ENCODE results near the gene DENND2D. TPM values are rescaled to one million over a fixed set of nuclear protein-coding genes. Genes with fewer than 3 reads are reported as not detected.

The DENND2D gene
- total and polyA plus RNA-seq, 9 of the 15 experiments (the other 6 are each of a cell fraction or from before 2014, with no cell fraction given): 0.08 to 0.44 (median 0.13) TPM; not detected in 6

- TF ChIP-seq SMARCC2 (IDR thresholded peaks at IDR 0.05; ENCODE audit: low read depth) (0 out of 2 replicates have a peak, but pooled peaks have one; percentile 52), ATF4 (CRISPR knock-in tag; IDR thresholded peaks at IDR 0.05) (no peak), ETV6 (IDR thresholded peaks at IDR 0.05; ENCODE audit: borderline replicate concordance in 1 of 2, low read depth in 2 of 2, low read length in 1 of 2) (no peak), ETV6 (CRISPR knock-in tag; IDR thresholded peaks at IDR 0.05; ENCODE audit: borderline replicate concordance) (no peak), STAG1 (CRISPR knock-in tag; IDR thresholded peaks at IDR 0.05; ENCODE audit: borderline replicate concordance) (no peak), CCNT2 (IDR thresholded peaks at IDR 0.05; ENCODE audit: borderline replicate concordance, extremely low read depth, insufficient read length, low read depth, low read length) (peak; percentile 29), CHD1 (IDR thresholded peaks at IDR 0.05; ENCODE audit: low read length) (no peak), MECOM (CRISPR knock-in tag; IDR thresholded peaks at IDR 0.05) (no peak), TARDBP (IDR thresholded peaks at IDR 0.05) (no peak), CBFB (CRISPR knock-in tag; IDR thresholded peaks at IDR 0.05) (no peak), MYNN (IDR thresholded peaks at IDR 0.05) (no peak), MYNN (CRISPR knock-in tag; IDR thresholded peaks at IDR 0.05) (no peak), DMBX1 (CRISPR knock-in tag; IDR thresholded peaks at IDR 0.05; ENCODE audit: borderline replicate concordance) (no peak), GABPB2 (CRISPR knock-in tag; conservative IDR thresholded peaks at IDR 0.05) (no peak), JUND (IDR thresholded peaks at IDR 0.05; ENCODE audit: borderline replicate concordance, low read depth, low read length) (0 out of 2 replicates have a peak, but pooled peaks have one; percentile 8), JUND (tag; IDR thresholded peaks at IDR 0.05; ENCODE audit: borderline replicate concordance, low read depth, low read length) (no peak; the same call in 2 of the 3 replicates), LCOR (CRISPR knock-in tag; IDR thresholded peaks at IDR 0.05) (no peak), MYBL2 (IDR thresholded peaks at IDR 0.05; ENCODE audit: low read depth) (no peak), MYBL2 (CRISPR knock-in tag; IDR thresholded peaks at IDR 0.05; ENCODE audit: borderline replicate concordance) (no peak), TSHZ1 (CRISPR knock-in tag; IDR thresholded peaks at IDR 0.05) (no peak)
Measured at GRCh38 chr1:111172463-111172862, 28.0 kb downstream of the DENND2D start (continued).

All from K562 (cell line).